Mesendoderm (in vitro differentiated cells): ENCODE measurements around the gene VASP.

ENCODE experiments used
- DNase-seq: peaks from one replicate; pipeline ENCODE4 v3.0.0; 2013
- H2AK5ac ChIP-seq: 2 replicates; pipeline ENCODE4 v1.6.1; 2013; ENCODE audit warnings: low read length, inconsistent platforms
- H2BK120ac ChIP-seq: 2 replicates; pipeline ENCODE4 v1.6.1; 2013; ENCODE audit warnings: low read depth, mild to moderate bottlenecking, low read length, moderate library complexity, mixed read lengths
- H2BK15ac ChIP-seq: replicated peaks from 2 replicates; pipeline ENCODE4 v1.6.1; 2013; ENCODE audit warnings: low read depth, mild to moderate bottlenecking, moderate library complexity
- H2BK5ac ChIP-seq: 2 replicates; pipeline ENCODE4 v1.6.1; 2013; ENCODE audit warnings: low read length, inconsistent platforms
- H3K18ac ChIP-seq: 2 replicates; pipeline ENCODE4 v1.6.1; 2013; ENCODE audit warnings: mild to moderate bottlenecking, low read length, mixed read lengths
- H3K23ac ChIP-seq: one replicate; pipeline ENCODE4 v1.6.1; 2013; ENCODE audit warnings: low read length
- H3K27ac ChIP-seq: 2 replicates; pipeline ENCODE4 v1.5.1; 2013; ENCODE audit warnings: low read depth, mild to moderate bottlenecking, inconsistent platforms, low read length, moderate library complexity
- H3K27me3 ChIP-seq: 2 replicates; pipeline ENCODE4 v1.6.1; 2013; ENCODE audit warnings: low read length, control low read depth, mild to moderate bottlenecking, inconsistent platforms; ENCODE audit not compliant: insufficient read depth, poor library complexity
- H3K36me3 ChIP-seq: 2 replicates; pipeline ENCODE4 v1.6.1; 2013; ENCODE audit warnings: low read length, inconsistent platforms; ENCODE audit not compliant: control insufficient read depth, insufficient read depth
- H3K4ac ChIP-seq: one replicate; pipeline ENCODE4 v1.6.1; 2013; ENCODE audit warnings: low read depth, mild to moderate bottlenecking, low read length, moderate library complexity
- H3K4me1 ChIP-seq: 2 replicates; pipeline ENCODE4 v1.6.1; 2013; ENCODE audit warnings: low read depth, low read length, inconsistent platforms; ENCODE audit not compliant: control insufficient read depth
- H3K4me2 ChIP-seq: 2 replicates; pipeline ENCODE4 v1.6.1; 2013; ENCODE audit warnings: low read length
- H3K4me3 ChIP-seq: 2 replicates; pipeline ENCODE4 v1.5.1; 2013; ENCODE audit warnings: mild to moderate bottlenecking, low read length
- H3K56ac ChIP-seq: one replicate; pipeline ENCODE4 v1.6.1; 2013; ENCODE audit warnings: low read length
- H3K79me1 ChIP-seq: 2 replicates; pipeline ENCODE4 v1.6.1; 2013; ENCODE audit warnings: low read length, inconsistent platforms
- H3K79me2 ChIP-seq: 2 replicates; pipeline ENCODE4 v1.6.1; 2013; ENCODE audit warnings: mild to moderate bottlenecking, low read length; ENCODE audit not compliant: control insufficient read depth, insufficient read depth
- H3K9ac ChIP-seq: 2 replicates; pipeline ENCODE4 v1.6.1; 2013; ENCODE audit warnings: low read length, inconsistent platforms
- H4K5ac ChIP-seq: one replicate; pipeline ENCODE4 v1.6.1; 2013; ENCODE audit warnings: low read length
- H4K8ac ChIP-seq: one replicate; pipeline ENCODE4 v1.6.1; 2013; ENCODE audit warnings: low read depth, mild to moderate bottlenecking, control low read depth, low read length, moderate library complexity
- WGBS: extraction: QIAGEN DNeasy Blood & Tissue Kit; methylation state at CpG from one replicate; pipeline ENCODE4 v1.1.7; 2013; ENCODE audit warnings: low lambda C conversion rate, missing lambda C conversion rate; ENCODE audit not compliant: insufficient coverage; ENCODE audit errors: extremely low coverage; 5-methylcytosine and 5-hydroxymethylcytosine counted together

The VASP gene

DNA sequence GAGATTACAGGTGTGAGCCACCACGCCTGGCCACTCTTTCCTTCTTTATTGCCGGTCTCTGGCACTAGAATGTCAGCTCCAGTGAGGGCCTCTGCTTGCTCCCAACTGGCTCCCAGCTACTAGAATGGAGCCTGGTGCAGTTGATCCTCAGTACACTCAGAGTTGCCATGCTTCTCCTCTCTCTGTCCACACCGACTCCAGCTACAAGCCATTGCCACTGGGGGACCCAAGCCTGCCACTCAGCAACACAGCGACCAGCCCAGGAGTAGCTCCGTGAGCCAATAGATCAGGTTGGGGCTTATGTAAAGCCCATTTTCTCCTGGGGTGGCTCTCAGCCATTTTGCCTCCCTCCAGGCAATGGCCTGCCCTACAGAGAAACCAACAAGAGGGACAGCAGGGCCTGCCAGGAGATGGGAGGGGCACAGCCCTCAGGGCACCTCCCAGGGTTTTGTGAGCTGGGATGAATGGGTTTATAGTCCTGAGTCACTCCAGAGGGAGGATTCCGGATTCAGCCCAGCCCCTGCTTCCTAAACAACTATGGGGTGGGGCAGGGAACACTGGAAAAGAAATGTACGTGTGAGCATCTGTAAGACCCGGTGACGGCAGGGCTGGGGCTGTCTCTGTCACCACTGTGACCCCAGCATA lies 40.8 kb downstream of the VASP start:
- no peak overlapping the region for H3K56ac ChIP-seq
- DNase-seq = peak; percentile 51
- no peak overlapping the region for H3K4me2 ChIP-seq
- no peak overlapping the region for H3K4me3 ChIP-seq
- H3K27ac ChIP-seq = no peak overlapping the region
- H2BK5ac ChIP-seq = no peak overlapping the region
- no peak overlapping the region for H4K8ac ChIP-seq
- WGBS = no CpG with 5 or more reads among the region's 9 CpGs
- no peak overlapping the region for H3K4ac ChIP-seq
- no peaks in the 10 kb centered on the region for H3K27me3 ChIP-seq
- H2AK5ac ChIP-seq = no peak overlapping the region
- H4K5ac ChIP-seq = no peak overlapping the region
- H3K23ac ChIP-seq = no peak overlapping the region
- H3K18ac ChIP-seq = no peak overlapping the region
- H2BK15ac ChIP-seq = no peak overlapping the region
- no peak overlapping the region for H3K9ac ChIP-seq
- no peaks in the 10 kb centered on the region for H3K79me1 ChIP-seq
- H3K36me3 ChIP-seq = no peaks in the 10 kb centered on the region
- H2BK120ac ChIP-seq = no peak overlapping the region
- H3K79me2 ChIP-seq = no peaks in the 10 kb centered on the region
- no peaks in the 10 kb centered on the region for H3K4me1 ChIP-seq

DNA sequence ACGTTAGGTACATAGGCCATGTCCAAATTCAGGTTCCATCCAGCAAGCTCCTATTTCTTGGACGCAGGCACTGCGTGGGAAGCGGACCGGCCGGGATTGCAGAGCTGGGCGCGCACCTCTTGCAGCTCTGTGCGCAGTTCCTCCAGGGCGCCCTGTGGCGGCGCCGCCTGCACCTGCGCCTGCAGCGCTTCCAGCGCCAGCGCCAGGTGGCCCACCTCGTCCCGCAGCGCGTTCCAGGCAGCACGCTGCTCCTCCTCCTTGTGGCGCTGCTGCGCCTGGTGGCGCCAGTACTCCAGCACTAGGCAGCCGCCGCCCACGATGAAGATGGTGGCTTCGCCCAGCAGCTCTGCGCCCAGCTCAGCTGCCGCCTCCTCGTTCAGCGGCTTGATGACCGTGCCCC lies 46.2 kb downstream of the VASP start:
- H3K36me3 ChIP-seq = no peaks in the 10 kb centered on the region
- no peaks in the 10 kb centered on the region for H3K79me1 ChIP-seq
- H3K4me3 ChIP-seq = no peak overlapping the region
- H3K4me2 ChIP-seq = no peak overlapping the region
- H3K79me2 ChIP-seq = no peaks in the 10 kb centered on the region
- H3K9ac ChIP-seq = peak overlapping the region; percentile 38
- no peak overlapping the region for H3K18ac ChIP-seq
- no peak overlapping the region for H3K27ac ChIP-seq
- H3K4ac ChIP-seq = no peak overlapping the region
- no peak overlapping the region for H4K8ac ChIP-seq
- H3K56ac ChIP-seq = no peak overlapping the region
- no peak overlapping the region for H4K5ac ChIP-seq
- no peaks in the 10 kb centered on the region for H3K4me1 ChIP-seq
- DNase-seq = peak; percentile 78
- no peak overlapping the region for H2BK15ac ChIP-seq
- no CpG with 5 or more reads among the region's 34 CpGs for WGBS
- H3K27me3 ChIP-seq = no peaks in the 10 kb centered on the region
- no peak overlapping the region for H2BK120ac ChIP-seq
- H3K23ac ChIP-seq = no peak overlapping the region
- no peak overlapping the region for H2BK5ac ChIP-seq
- no peak overlapping the region for H2AK5ac ChIP-seq

DNA sequence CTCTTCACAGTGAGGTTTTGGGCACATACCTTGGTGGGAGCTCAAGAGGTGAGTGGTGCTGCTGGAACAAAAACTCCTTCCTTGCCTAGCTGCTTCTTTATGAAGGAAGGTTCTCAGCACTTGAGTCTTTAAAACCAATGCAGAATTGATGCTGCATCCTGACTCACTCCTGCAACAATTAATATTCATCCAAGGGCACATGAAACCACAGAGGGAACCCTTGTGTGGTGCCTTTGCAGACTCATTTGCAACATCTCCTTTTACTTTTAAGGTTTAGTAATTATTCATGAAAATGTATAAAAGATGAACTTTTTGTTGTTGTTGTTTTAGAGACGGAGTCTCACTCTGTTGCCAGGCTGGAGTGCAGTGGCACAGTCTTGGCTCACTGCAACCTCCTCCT lies 47.2 kb downstream of the VASP start:
- H3K4me1 ChIP-seq = no peaks in the 10 kb centered on the region
- no peak overlapping the region for H2AK5ac ChIP-seq
- no peak overlapping the region for H4K8ac ChIP-seq
- H3K4me3 ChIP-seq = no peak overlapping the region
- no peaks in the 10 kb centered on the region for H3K79me2 ChIP-seq
- no peak overlapping the region for H3K23ac ChIP-seq
- H3K4ac ChIP-seq = no peak overlapping the region
- H3K9ac ChIP-seq = no peak overlapping the region
- no peak overlapping the region for H2BK15ac ChIP-seq
- H2BK120ac ChIP-seq = no peak overlapping the region
- H3K27ac ChIP-seq = no peak overlapping the region
- no peak overlapping the region for H3K4me2 ChIP-seq
- H2BK5ac ChIP-seq = no peak overlapping the region
- H3K79me1 ChIP-seq = no peaks in the 10 kb centered on the region
- DNase-seq = no peak
- no peaks in the 10 kb centered on the region for H3K27me3 ChIP-seq
- no peak overlapping the region for H3K56ac ChIP-seq
- WGBS = no CpG with 5 or more reads among the region's 1 CpG
- no peaks in the 10 kb centered on the region for H3K36me3 ChIP-seq
- no peak overlapping the region for H3K18ac ChIP-seq
- no peak overlapping the region for H4K5ac ChIP-seq

GRCh38 chr19:45556835-45557234 lies 49.6 kb downstream of the VASP start:
- Histone ChIP-seq H3K79me1 (no peaks in the 10 kb centered on the region), H3K23ac (no peak overlapping the region), H2AK5ac (no peak overlapping the region), H3K4me2 (no peak overlapping the region), H3K27ac (no peak overlapping the region), H3K18ac (no peak overlapping the region), H3K4ac (no peak overlapping the region), H3K79me2 (no peaks in the 10 kb centered on the region), H4K5ac (no peak overlapping the region), H2BK120ac (no peak overlapping the region), H3K4me3 (no peak overlapping the region), H2BK5ac (no peak overlapping the region), H3K56ac (no peak overlapping the region), H3K9ac (no peak overlapping the region), H3K4me1 (no peaks in the 10 kb centered on the region), H4K8ac (no peak overlapping the region), H3K27me3 (no peaks in the 10 kb centered on the region), H2BK15ac (no peak overlapping the region), H3K36me3 (no peaks in the 10 kb centered on the region)
- WGBS = no CpG with 5 or more reads among the region's 5 CpGs
- DNase-seq = no peak

DNA sequence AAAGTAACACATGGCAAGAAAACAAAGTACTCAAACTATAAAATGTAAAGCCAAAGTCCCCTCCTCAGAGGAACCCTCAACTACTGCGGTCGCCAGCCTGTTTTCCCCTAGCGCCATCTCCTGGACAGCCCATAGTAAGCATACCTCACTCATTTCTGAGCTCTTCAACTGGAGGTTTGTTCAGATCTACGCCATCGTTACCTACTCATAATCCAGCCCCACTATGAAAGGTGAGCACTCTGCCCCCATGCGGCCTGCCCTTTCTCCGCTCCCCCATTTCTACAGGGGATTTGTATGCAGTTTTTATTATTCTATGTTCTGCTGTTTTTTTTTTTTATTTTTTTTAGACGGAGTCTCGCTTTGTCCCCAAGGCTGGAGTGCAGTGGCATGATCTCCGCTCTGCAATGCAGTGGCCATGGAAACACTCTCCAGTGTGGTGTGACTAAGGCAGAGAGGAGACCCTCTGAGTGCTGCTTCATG lies 51.2 kb downstream of the VASP start:
- no peak overlapping the region for H3K18ac ChIP-seq
- no peaks in the 10 kb centered on the region for H3K4me1 ChIP-seq
- H3K4me3 ChIP-seq = no peak overlapping the region
- H4K5ac ChIP-seq = no peak overlapping the region
- no peaks in the 10 kb centered on the region for H3K27me3 ChIP-seq
- H2BK120ac ChIP-seq = no peak overlapping the region
- no peak overlapping the region for H3K27ac ChIP-seq
- H2BK15ac ChIP-seq = no peak overlapping the region
- WGBS = no CpG with 5 or more reads among the region's 10 CpGs
- peak; percentile 83 for DNase-seq
- no peak overlapping the region for H3K56ac ChIP-seq
- no peak overlapping the region for H3K4ac ChIP-seq
- no peak overlapping the region for H4K8ac ChIP-seq
- H3K23ac ChIP-seq = no peak overlapping the region
- no peaks in the 10 kb centered on the region for H3K79me1 ChIP-seq
- no peak overlapping the region for H2BK5ac ChIP-seq
- H3K4me2 ChIP-seq = no peak overlapping the region
- H3K36me3 ChIP-seq = no peaks in the 10 kb centered on the region
- no peak overlapping the region for H2AK5ac ChIP-seq
- H3K9ac ChIP-seq = no peak overlapping the region
- H3K79me2 ChIP-seq = no peaks in the 10 kb centered on the region

- no peak overlapping the region for H3K18ac ChIP-seq
- no peak overlapping the region for H3K27ac ChIP-seq
- H3K36me3 ChIP-seq = no peaks in the 10 kb centered on the region
- H3K27me3 ChIP-seq = no peaks in the 10 kb centered on the region
- H4K8ac ChIP-seq = no peak overlapping the region
- no peak overlapping the region for H2BK5ac ChIP-seq
- no peak overlapping the region for H2BK15ac ChIP-seq
- DNase-seq = no peak
- no peak overlapping the region for H3K4ac ChIP-seq
- no peaks in the 10 kb centered on the region for H3K4me1 ChIP-seq
- H3K79me2 ChIP-seq = no peaks in the 10 kb centered on the region
- H3K4me2 ChIP-seq = no peak overlapping the region
- WGBS = no CpG with 5 or more reads among the region's 5 CpGs
- H2AK5ac ChIP-seq = no peak overlapping the region
- no peaks in the 10 kb centered on the region for H3K79me1 ChIP-seq
- no peak overlapping the region for H3K9ac ChIP-seq
- H2BK120ac ChIP-seq = no peak overlapping the region
- H3K23ac ChIP-seq = no peak overlapping the region
- no peak overlapping the region for H3K56ac ChIP-seq
- no peak overlapping the region for H4K5ac ChIP-seq
- no peak overlapping the region for H3K4me3 ChIP-seq
These were observed 52.8 kb downstream of the VASP start for GRCh38 chr19:45560038-45560437.
